GM11168 (cell line): Measurements from ENCODE around the gene MACROD1.

Source experiments
- in situ Hi-C: fragments of 300-500 bp; cut with MboI; formaldehyde crosslinking; loops from one replicate; pipeline ENCODE4 v1.12.0; 2022; ENCODE audit warnings: low sequenced_read_pairs; ENCODE audit not compliant: unreplicated experiment

MACROD1 gene

DNA sequence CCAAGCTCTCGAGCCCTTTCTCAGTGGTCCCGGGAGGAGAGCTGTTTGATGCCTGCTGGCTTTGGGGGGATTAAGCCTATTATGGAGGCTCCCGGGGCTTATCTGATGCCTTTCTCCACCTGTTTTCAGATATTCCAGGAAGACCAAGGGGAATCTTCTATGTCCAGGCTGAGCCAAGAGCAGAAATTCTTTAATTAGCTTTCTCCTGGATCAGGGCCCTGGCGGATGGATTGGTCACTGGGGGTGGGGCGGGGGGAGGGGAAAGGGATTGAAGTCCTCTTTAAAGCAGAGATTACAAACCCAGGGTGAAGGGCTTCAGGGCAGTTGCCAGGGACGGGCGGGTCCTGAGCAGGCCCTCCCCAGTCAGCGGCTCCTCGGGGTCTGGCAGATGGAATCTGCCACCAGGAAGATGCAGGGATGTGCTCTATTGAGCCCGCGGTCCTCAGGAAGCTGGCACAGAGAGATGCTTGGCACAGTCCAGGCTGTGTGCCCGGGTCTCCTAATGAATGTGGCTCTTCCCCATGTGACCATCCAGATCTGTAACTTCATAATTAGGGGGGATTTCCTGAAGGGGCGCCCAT is 33.6 kb downstream of the MACROD1 start:
- in situ Hi-C loops = no loop called here

DNA sequence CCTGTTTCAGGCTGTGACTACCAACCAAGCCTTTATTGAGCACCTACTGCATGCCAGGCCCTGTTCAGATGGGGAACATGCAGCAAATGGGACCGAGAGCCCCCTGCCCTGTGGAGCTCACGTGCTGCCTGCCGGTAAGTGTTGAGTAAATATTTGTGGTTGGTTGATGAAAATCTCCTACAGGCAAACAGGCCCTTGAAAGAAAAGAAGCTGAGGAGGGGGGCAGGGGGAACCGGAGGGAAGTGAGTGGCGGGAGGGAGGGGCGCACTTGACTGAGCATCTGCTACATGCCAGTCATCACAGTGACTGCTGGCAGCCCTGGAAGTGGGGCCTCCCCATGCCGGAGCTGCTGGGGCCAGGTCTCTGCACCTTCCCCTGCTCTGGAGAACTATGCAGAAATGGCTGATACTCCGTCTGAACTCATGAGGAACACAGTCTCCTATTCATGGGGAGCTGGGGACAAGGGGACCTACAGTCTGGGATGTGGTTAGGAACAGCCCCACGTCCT is 34.2 kb downstream of the MACROD1 start:
- in situ Hi-C loops = no loop called here

DNA sequence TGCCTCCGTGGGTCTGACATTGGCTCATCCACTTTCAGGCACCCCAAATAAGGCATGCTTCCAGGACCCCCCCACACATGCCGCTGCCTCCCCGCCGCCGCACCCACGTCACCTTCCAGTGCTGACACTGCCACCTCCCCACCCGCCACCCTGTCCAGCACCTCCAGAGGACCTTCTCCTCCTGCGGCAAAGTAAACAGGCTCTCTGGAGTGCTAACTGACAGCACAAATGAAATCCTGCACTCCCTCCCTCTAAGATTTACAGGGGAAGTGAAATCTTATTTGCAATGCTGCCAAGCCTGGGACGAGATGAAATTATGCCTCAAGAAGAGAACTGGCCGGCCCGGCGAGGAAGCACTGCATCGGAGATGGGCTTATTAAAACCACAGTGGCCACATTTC is 35.3 kb downstream of the MACROD1 start:
- in situ Hi-C loops = no loop called here

DNA sequence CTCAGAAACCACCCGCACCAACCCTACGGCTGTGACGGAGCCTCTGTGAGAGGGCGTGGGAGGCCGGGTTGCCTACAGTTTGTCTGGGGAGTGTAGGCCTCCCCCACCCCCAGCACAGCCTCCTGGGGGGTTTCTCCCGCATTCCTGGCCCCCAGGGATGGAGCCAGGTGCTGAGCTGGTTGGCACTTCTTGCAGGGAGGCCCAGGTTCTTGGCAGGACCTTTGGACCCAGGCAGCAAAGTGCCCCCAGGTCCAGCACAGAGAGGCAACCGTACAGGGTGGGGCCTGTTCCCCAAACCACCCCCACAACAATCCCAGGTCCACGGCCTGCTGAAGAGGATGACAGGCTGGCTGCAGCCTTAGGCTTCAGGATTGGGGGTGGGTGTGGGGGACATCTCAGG is 36.5 kb downstream of the MACROD1 start:
- in situ Hi-C loops = no loop called here

DNA sequence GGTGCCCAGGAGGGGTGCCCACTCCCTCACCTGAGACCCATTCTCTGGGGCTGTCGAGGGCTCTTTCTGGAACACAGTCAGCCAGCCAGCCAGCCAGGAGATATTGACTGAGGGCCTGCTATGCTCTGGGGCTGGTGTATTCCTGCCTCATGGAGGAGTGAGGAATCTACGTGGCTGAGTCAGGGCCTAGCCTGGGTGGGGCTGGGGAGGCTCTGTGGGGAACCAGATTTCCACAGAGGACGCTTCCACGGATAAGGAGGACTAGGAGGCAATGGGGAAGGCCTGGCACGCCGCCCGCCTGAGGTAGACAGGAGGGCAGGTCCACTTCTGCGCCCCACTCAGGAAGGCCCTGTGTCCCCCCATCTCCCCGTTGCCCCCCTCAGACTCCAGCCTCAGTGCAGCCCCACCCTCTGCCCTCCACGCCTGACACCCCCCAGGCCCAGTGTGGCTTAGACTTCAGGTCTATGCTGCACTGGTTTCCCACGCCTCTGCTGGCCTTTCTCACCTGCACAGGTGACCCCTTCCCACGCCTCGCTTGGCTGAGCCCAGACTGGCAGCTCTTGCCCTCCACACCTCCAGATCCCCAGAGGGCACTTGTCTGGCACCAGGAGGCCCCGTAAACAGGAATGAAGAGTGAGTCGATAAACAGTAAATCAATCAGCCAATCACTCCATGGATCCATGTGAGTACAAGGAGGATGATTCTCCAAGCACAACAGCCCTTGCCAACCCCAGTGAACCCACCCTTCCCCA is 37.5 kb downstream of the MACROD1 start:
- in situ Hi-C loops = no loop called here

DNA sequence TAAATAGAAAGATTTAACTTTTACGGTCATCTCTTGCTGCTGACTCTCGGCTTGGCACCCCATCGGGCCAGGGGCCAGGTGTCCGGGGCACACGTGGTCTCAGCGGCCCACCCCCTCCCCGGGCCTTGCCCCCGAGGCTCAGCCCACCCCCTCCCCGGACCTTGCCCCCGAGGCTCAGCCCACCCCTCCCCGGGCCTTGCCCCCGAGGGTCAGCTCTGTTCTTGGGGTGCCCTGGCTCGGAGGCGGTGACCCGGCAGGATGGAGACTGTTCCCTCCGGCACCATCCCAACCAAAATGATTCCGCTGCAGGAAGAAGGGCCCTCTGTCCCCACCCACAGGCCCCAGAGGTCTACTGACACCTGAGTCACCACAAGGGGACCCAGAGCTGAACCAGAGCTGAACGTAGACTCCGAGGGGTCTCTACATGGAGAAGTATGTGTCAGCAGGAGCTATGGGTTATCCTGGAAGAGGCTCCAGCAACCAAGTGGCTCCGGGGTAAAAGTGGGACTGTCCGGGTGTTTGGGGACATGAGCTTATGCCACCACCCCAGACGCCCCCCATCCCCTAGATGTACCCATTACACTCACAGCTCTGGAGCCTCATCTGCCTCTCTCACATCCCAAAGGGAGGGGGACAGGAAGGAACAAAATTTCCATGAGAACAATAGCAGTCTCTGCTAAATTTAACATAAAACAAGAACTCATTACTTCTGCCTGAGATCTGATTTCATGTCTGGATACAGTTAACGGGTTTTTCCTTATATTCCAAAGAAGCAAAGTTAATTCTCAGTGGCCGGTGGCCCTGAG is 38.4 kb downstream of the MACROD1 start:
- in situ Hi-C loops = no loop called here

DNA sequence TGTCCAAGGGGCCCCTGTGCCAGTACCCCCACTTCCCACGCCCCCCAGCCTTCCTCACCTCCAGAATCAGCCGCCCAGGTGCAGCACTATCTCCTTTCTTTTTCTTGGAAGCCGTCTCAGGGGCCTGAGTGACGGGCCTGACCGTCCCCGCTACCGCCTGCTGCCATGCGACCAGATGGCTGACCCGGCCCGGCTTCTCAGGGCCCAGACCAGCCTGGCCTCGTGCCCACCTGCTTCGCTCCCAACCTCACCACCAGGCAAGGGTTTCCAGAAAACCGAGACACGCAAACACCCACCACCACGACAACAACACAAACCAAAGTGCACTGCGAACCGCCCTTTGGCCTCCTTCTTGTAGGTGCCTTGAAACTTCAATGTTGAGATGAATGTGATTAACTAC is 39.1 kb downstream of the MACROD1 start:
- in situ Hi-C loops = no loop called here

DNA sequence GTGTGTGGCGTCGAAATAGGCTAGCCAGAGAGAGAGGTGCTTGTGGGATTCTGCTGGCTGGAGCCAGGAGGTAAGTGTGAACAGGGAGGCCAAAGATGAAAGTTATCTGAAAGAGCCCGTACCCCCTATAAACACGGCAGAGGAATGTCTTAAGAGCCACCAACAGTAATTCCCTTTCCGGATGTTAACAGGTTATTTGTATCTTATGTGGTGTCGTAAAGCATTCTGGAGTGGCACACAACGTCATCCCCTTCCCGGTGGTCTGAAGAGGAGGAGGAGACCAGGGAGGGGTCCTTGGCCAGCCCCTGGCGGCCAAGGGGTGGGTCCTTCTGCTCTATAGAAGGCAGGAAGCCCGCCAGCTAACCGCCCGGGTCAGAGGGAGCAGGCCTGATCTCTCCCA is 39.5 kb downstream of the MACROD1 start:
- in situ Hi-C loops = no loop called here

DNA sequence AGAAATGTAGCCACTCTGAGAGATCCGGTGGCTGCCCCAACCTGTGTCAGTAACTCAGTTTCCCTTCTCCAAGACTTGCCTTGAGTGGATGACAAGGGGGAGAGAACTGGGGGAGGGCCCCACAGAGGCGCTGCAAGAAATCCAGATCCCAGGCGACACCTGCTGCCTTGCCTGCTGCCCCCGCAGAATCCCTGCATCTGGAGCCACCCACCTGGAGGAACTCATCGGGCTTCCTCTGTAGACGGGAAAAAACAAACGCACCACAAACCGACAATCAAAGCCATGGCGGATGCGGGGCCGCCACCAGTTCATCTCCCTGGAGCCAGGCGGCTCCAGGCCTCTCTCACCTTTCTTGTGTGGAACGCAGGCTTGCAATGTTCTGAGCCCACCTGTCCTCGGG is 40.2 kb downstream of the MACROD1 start:
- in situ Hi-C loops = no loop called here

DNA sequence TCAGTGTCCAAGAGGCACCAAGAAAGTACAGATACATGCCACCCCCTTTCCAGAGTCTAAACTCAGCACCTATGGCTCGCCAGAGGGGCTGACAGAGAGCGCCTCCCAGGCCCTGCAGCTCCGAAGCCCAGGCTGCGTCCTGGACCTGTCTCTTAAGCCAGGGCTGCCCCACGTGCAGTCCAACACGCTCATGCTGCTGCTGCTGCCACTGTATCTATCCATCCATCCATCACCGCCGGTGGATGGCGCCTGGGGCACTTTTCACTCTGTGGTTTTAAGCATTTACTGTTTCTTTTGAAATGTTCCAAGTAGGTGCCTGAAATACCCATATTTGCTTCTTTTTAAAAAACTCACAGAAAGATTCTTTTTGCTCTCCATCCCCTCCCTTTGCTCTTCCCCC is 41.8 kb downstream of the MACROD1 start:
- in situ Hi-C loops = no loop called here

DNA sequence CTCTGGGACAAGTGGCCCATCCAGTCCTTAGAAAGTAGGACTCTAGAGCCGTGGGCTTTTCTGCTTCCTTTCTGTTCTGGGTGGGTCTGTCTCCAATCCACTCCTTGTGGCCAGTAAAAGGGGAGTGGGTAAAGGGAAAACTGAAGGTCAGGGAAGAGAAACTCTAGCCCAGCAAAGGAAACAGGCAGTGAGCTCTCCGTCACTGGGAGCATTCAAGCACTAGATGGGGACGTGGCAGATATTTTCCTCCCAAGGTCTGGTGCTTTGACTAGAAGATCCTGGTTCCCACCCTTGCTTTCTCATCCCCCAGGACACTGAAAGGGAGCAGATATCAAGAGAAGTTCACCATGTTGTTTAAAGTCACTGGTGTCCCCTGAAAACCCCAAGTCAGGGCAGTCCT is 42.2 kb downstream of the MACROD1 start:
- in situ Hi-C loops = no loop called here

DNA sequence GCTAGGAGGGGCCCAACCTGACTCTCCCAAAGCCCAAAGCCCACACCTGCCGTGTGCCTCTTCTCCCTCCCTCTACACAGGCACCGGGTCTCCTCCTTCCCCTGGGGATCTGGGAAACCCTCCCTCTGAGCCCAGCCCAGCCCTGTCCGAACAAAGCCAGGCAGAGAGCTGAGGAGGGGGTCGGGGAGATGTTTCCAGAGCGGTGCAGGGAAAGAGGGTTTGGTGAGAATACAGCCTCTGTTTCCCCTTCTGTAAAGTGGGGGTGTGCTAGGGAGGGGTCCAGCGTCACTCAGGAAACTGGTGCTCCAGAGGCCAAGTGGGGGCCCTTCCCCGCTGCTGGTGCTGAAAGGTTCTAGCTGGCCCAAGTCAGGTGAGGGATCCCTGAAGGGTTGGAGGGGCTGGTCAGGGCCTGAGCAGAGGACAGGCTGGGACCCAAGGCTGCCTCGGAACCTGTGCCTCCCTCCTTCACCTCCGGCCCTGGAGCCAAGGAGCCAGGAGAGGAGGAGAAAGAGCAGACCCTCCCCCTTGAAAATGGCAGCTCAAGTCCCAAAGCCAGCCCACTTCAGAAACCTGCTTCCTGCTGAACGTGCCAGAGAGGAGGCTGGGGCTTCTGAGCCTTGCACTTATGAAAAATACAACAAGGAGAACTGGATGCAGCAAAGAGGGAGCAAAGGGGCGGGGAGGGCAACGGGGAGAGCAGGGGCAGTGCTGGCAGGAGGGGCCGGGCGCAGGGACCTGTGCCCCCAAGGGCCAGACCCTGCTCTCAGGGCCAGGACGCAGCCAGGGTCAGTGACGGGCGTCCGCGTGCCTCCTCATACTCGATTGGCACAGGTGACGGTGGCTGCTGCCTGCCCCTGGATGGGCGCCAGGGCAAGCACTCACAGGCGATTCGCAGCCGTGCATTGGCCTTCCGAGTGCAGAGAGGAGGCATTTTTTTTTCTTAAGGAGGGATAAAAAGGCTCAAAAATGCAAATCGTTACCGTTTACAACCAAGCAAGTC is 43.2 kb downstream of the MACROD1 start:
- in situ Hi-C loops = no loop called here

DNA sequence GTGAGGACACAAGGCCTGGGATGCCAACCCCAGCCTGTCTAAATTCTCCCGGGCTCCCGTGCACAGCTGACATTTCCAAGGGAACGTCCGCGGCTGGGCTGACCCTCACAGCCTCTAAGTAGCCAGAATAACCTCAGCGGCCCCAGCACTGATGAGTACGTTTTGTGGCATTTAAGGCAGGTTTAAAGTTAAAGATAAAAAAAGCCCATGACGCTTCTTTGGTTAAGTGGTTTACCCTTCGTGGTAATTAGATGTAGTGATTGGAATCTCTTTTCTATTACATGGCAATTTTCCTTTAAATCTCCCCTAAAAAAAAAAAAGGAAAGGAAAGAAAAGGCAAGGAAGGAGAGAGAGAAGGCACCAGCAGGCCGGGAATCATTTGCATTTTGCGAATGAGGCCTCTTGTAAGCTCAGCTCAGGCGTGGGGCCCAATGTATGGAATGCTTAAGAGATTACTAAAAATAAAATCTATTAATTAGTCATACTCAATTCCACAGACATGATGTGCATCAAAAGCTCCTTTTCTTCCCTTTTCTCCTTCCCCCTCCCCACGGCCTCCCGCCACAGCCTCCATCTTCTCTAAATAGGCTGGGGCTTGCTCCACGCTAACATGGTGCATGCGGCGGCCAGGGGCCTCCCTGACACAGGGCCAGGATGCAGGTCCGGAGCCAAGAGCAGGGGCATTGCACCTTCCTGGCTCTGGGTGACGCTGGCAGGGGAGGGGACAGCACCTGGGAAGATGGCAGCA is 44.1 kb downstream of the MACROD1 start:
- in situ Hi-C loops = no loop called here

DNA sequence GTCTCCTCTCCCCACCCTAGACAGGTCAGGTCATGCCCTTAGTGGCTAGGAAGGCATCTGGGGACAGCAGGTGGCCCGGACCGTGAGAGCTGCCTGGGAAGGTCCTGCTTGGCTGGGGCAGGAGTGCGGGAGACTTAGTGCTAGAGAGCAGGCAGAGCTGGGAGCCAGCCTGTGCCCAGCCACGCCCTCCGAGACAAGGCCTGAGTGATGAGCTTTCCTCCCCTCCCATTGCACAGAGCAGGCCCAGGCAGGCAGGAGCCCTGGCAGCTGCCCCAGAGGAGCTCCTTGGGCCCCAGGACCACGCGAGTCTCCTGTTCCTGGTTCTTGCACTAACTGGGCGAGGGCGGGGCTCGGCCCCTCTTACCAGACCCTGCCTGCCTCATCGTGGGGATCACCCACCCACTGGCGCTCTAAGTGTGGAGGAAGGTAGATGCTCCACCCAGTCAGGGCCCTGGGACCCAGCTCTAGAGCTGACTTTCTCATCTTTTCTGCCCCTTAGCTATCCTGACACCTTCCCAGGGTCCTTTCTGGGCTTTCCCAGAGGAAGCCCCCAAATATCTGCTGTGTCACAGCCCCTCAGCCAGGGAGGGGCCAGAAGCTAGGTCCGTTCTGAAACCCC is 44.9 kb downstream of the MACROD1 start:
- in situ Hi-C loops = no loop called here

DNA sequence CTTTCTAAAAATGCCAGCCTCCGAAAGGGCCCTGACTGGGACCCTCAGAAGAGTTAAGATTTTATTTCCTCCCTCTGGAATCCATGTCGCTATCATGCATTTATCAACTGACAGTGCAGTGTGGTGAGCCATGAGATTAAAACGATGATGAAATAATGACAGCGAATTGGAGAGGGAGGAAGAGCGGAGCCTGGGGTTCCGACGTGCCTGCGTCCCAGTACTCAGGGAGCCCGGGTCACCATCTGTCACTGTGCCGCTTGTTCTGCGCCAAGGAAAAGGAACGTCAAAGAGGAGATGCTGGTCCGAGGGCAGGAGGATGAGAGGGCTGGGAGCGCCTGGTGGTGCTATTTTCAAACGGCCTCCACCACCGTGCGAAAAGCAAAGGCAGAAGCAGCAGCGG is 46.2 kb downstream of the MACROD1 start:
- in situ Hi-C loops = no loop called here

DNA sequence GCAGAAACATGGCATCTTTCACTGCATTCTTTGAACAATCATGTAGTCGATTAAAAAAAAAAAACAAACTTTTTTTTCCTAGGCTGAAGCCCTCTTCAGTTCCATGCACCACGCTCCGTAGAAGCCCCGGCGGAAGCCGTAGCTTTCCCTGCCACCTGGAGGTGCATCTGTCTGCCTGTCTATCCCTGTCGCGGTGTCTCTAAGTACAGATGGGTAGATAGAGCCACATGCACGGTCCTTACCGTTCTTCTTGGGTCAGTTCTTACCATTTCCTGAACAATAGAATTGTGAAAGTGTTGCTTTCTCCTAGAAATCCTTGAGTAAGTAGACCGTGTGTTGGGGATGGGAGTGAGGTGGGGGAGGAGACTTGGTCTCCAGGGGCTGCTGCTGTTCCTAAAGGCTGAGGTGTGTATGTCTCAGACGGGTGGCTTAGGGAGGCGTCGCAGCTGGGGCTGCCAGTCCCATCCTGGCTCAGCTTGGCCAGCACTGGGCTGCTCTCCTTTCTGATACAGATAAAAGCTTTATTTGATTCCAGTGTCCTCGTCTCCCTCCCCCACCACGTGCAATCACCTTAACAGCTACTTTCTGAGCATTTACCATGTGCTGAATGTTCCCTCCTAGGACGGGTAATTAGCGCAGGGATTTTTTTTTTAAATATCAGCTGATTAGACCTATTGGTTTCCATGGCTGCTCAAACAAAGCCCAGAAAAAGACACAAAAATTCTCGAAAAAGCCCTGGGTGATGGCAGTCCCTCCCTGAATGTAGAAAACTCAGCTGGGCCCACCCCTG is 46.8 kb downstream of the MACROD1 start:
- in situ Hi-C loops = no loop called here

DNA sequence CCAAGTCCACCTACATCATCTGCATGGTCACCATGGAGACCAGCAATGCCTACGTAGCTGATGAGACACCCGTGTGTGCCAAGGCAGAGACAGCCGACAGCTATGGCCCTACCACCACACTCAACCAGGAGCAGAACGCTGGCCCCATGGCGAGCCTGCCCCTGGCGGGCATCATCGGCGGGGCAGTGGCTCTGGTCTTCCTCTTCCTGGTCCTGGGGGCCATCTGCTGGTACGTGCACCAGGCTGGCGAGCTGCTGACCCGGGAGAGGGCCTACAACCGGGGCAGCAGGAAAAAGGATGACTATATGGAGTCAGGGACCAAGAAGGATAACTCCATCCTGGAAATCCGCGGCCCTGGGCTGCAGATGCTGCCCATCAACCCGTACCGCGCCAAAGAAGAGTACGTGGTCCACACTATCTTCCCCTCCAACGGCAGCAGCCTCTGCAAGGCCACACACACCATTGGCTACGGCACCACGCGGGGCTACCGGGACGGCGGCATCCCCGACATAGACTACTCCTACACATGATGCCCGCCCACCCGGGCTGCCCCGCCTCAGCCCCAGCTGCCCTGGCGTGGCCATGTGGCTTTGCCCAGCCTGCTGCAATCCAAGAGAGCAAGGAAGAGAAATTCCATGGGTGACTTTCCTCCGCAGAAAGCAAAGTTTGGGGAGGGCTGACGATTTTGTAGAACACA is 48.0 kb downstream of the MACROD1 start:
- in situ Hi-C loops = no loop called here
